Epithelial cell of esophagus (primary cell): ENCODE data around the gene GPC3.

ENCODE experiments used
- DNase-seq: peaks from one replicate; pipeline ENCODE4 v3.0.0; 2010; ENCODE audit warnings: low read depth
- H3K4me3 ChIP-seq: 2 replicates; pipeline ENCODE4 v1.5.1; 2011; ENCODE audit warnings: mild to moderate bottlenecking, low read length, control low read depth
- CTCF ChIP-seq: IDR thresholded peaks from 2 replicates; pipeline ENCODE4 v1.5.1; 2011; ENCODE audit warnings: low read depth, mild to moderate bottlenecking, low read length, control low read depth, inconsistent platforms; ENCODE audit not compliant: insufficient read depth; ENCODE audit errors: missing control alignments

GPC3 gene

GRCh38 chrX:133969191-133969590 lies 16.2 kb downstream of the GPC3 start:
- H3K4me3 ChIP-seq = no peak overlapping the region
- TF ChIP-seq CTCF = no peak
- DNase-seq = no peak

GRCh38 chrX:133968109-133968508 lies 17.3 kb downstream of the GPC3 start:
- no peak overlapping the region for H3K4me3 ChIP-seq
- no peak for TF ChIP-seq CTCF
- DNase-seq = no peak

GRCh38 chrX:133966199-133966598 lies 19.2 kb downstream of the GPC3 start:
- TF ChIP-seq CTCF = no peak
- DNase-seq = no peak
- H3K4me3 ChIP-seq = no peak overlapping the region

GRCh38 chrX:133965321-133965720 lies 20.1 kb downstream of the GPC3 start:
- no peak for TF ChIP-seq CTCF
- H3K4me3 ChIP-seq = no peak overlapping the region
- DNase-seq = no peak

GRCh38 chrX:133961046-133961445 lies 24.3 kb downstream of the GPC3 start:
- no peak for TF ChIP-seq CTCF
- DNase-seq = no peak
- H3K4me3 ChIP-seq = no peak overlapping the region

- H3K4me3 ChIP-seq = no peak overlapping the region
- no peak for DNase-seq
- TF ChIP-seq CTCF = no peak
These were observed 25.4 kb downstream of the GPC3 start for GRCh38 chrX:133959972-133960371.

GRCh38 chrX:133958997-133959688 lies 26.3 kb downstream of the GPC3 start:
- DNase-seq = peak; percentile 7
- peak; percentile 33 for TF ChIP-seq CTCF
- H3K4me3 ChIP-seq = no peak overlapping the region
